Measurements from ENCODE around the gene IL11.
"Not testable (repeated sequence)": the region's sequence is repeated elsewhere in the genome, so short reads cannot be mapped to it uniquely, and the experiment has no call there.

The IL11 gene

GRCh38 chr19:55348317-55349034 is 21.8 kb downstream of the IL11 start:
- no peak for DNase-seq

DNA sequence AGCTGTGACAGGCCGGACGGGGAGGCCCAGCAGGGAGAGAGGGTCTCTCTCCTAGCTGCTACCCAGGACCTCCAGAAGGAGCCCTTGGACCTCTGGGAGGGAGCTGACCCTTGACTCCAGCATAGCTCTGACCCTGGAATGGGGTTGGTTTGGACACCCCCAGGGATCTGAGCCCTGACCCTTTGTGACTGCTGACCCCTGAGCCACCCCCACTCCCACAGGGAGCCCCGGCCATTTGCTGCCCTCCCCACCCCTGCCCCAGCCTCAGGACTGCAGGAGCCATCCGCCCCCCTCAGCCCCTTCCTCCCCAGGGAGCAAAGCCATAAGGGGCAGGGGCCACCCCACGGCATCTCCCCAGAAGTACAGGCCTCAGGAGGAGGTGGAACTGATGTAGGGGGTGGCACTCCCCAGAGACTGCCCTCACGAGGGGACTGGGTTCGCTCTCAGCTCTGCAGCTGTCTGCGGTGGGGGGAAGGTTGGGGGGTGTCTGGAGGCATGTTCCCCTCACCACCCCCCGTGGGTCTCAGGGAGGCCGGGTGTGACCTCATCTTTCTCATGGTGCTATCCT is 22.7 kb downstream of the IL11 start:
- DNase-seq: no peak

GRCh38 chr19:55346725-55347441 is 23.4 kb downstream of the IL11 start:
- no peak for DNase-seq

GRCh38 chr19:55345818-55346724 is 24.2 kb downstream of the IL11 start:
- peak; percentile 79 for DNase-seq

DNA sequence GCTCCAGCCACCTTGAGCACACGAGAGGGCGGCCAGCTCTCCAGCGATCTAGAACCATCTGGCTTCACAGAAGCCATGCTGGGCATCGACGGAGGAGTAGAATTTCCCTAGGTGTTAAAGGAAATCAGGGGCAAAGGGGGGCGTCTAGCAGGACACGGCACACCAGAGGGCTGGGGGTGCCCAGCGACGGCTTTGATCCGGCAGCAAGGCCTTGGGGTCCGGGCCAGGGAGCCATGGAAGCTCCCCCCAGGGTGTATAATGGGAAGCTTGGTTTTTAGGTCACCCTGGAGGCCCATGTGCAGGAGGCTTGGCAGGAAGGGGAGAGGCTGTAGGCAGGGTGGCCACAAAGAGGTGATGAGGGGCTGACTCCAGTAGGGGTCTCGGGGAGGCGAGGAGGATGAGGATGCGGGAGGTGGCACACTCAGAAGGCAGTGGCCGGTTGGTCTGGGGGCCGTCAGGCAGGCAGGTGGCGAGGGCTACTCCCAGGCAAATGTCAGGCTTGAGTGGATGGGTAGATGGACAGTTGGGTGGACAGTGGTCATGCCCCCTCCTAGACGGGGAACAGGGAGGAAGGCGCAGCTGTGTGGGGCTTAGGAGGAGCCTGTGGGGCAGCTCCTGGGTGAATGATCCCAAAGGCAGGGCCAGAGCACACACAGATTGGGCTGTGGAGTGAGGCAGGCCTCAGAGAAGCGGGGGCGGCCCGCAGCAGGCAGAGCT is 25.0 kb downstream of the IL11 start:
- no peak for DNase-seq

- peak; percentile 53 for DNase-seq
Measured at GRCh38 chr19:55344444-55344843, 25.8 kb downstream of the IL11 start.

DNA sequence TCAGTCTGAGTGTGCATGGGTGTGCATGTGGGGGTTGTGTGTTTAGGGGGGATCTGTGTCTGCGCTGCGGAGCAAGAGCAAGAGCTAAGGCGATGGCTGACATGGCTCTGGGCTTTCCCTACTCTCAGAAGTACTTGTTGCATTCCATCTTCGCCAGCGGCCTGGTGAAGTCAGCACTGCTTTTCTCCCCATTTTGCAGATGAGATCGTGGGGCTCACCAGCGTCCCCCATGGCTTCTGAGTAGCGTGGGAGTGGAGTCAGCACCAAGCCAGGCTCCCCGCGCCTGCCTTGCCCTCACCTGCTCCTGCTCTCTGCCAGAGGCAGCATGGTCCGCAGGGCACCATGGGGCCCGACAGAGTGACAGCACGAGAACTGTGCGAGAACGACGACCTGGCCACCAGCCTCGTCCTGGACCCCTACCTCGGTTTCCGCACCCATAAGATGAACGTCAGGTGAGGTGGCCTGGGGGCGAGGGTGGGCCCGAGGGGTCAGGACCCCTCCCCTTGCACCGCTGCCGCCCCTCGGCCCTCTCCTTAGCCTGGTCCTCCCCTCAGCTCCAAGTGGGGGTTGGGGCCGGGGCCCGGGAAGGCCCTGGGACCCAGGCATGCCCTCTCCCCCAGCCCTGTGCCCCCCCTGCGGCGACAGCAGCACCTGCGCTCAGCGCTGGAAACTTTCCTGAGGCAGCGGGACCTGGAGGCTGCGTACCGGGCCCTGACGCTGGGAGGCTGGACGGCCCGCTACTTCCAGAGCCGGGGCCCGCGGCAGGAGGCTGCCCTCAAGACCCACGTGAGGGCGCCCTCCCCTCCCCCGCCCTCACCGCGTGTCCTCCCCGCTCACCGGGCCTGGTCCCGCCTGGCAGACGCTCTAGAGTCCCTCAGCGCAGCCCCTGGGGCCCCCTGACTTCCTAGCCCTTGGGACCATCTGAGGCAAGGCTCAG is 28.4 kb downstream of the IL11 start:
- DNase-seq: no peak

DNA sequence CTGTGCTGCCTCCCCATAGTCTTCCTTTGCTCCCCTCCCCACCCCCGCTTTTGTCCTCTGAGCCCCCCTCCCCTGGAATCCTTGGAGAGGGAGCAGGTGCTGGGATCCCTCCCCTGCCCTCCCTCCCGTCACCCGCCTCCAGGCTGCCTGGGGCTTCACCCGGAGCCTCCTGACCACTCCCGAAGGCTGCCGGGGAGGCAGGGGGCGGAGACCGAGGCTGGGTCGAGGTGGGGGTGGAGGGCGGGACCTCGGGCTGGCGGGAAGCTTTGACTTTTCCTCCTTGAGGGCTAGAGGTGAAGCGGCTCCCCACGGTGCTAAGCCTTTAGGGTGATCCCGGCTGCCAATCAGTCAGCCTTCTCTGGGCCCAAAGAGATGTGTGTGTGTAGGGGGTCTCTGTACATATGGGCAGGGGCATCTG is 29.1 kb downstream of the IL11 start:
- peak; percentile 78 for DNase-seq

DNA sequence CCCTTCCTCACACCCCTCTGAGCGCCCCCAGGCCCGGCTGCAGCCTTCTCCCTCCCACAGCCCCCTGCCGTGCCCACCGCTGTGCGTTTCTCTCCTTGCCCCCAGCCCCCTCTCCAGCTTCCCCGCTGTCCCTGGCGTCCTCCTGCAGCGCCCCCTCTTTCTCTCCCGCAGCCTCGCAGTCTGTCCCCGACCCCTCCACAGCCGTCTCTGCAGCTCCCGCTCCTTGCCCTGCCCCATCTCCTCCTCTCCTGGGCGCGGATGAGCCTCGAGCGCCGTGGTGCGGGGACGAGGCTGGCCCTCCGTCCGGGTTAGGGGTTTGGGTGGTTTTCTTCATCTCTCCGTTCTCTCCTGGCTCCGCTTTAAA is 29.5 kb downstream of the IL11 start:
- DNase-seq: peak; percentile 23

DNA sequence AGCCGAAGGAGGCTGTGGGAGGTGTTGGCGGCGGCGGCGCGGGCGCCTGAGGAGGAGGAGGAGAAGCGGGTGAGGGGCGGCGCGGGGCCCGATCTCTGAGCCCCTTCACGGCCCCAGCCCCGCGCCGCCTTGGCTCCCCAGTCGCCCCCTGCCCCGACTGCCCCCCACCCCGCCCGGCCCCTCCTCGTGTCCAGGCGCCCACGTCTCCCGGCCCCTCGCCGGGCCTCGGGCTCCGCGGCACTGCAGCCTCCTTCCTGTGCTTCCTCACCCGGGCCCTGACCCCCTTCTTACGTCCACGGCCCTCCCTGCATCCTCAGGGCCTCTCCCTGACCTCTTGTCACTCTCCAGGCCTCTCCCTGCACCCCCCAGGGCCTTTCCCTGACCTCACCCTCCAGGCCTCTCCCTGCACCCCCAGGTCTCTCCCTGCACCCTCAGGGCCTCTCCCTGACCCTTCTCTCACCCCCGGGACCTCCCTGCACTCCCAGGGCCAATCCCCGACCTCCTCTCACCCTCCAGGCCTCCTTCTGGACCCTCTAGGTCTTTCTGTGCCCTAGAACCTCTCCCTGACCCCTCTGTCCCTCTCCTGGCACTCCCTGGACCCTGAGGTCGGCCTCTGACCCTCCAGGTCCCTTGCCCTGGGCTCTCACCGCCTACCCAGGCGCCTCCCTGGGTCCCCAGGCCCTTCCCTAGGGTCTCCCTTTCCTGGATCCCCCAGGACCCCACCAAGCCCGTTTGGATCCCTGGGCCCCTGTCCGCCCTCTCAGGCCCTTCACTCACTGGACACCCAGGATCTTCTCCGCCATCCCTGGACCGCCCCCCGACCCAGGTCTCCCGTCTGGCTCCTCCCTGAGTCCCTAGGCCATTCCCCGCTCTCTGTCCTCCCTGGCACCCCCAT is 30.1 kb downstream of the IL11 start:
- DNase-seq: peak; percentile 37

- peak; percentile 100 for DNase-seq
Measured at GRCh38 chr19:55339105-55339888, 31.0 kb downstream of the IL11 start, which contains the start of gene KMT5C. TSS of gene KMT5C (plus strand) at chr19:55339876. CDS start at chr19:55341937, 2,061 bp downstream.

DNA sequence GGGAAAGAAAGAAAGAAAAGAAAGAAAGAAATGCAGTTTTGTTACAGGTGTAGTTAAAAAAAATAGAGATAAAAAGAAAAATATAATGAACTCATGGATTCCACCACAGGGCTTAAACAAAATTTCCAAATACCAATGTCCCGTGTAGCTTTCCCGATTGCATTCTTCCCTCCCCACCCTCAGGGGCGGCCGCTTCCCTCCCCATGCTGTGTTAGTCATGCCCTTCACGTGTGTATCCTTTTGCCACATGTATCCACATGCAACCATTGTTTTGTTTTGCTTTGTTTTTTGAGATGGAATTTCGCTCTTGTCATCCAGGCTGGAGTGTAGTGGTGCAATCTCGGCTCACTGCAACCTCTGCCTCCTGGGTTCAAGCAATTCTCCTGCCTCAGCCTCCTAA is 34.2 kb downstream of the IL11 start:
- DNase-seq: no peak

DNA sequence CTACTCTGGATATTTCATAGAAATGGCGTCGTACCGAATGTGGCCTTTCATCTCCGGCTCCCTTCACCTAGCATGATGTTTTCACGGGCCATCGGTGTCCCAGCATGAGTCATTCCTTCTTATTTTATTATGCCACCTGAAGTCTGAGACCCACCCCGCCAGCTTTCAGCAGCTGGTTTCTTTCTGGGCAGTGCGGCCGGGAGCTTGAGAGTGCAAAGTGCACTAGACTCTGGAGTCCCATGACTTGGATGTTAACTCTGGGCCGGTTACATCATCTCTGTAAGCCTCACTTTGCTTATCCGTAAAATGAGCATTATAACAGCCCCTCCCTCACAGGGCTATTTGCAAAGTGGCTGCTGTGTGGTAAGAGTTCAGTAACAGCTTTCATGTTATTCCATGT is 36.4 kb downstream of the IL11 start:
- DNase-seq: no peak

DNA sequence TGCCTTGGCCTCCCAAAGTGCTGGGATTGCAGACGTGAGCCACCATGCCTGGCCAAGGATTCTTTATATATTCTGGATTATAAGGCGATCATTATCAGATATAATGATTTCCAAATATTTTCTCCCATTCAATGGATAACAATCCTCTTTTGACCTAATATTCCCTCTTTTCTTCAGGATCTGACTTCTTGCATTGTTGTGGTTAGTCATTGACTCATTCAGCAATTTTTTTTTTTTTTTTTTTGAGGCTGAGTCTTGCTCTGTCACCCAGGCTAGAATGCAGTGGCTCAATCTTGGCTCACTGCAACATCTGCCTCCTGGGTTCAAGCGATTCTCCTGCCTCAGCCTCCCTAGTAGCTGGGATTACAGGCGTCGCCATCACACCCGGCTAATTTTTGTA is 40.5 kb downstream of the IL11 start:
- not testable (repeated sequence) for DNase-seq

- DNase-seq: peak; percentile 28
Measured at GRCh38 chr19:55328774-55329318, 41.4 kb downstream of the IL11 start.

DNA sequence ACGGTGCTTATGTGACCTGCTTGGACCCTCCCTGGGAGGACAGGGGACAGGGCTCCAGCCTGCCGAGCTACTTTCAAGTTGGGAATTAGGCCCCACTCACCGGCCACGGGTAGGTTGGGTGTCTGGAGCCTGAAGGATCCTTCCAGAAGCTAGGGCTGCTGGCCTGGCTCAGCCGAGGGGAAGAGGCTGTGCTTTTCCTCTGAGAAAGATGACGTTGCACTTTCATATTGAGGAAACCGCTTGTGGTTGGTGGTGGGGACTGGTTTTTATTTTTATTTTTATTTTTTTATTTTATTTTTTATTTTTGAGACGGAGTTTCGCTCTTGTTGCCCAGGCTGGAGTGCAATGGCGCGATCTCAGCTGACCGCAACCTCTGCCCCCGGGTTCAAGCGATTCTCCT is 45.1 kb downstream of the IL11 start, which contains the start of gene TMEM150B:
Gene TMEM150B (minus strand): TSS at position 170 of the 400 bp plus-strand sequence. CDS start 4,305 bp downstream, outside the sequence.
- peak; percentile 28 for DNase-seq

- DNase-seq: no peak
Measured at GRCh38 chr19:55324662-55325061, 45.6 kb downstream of the IL11 start.

DNA sequence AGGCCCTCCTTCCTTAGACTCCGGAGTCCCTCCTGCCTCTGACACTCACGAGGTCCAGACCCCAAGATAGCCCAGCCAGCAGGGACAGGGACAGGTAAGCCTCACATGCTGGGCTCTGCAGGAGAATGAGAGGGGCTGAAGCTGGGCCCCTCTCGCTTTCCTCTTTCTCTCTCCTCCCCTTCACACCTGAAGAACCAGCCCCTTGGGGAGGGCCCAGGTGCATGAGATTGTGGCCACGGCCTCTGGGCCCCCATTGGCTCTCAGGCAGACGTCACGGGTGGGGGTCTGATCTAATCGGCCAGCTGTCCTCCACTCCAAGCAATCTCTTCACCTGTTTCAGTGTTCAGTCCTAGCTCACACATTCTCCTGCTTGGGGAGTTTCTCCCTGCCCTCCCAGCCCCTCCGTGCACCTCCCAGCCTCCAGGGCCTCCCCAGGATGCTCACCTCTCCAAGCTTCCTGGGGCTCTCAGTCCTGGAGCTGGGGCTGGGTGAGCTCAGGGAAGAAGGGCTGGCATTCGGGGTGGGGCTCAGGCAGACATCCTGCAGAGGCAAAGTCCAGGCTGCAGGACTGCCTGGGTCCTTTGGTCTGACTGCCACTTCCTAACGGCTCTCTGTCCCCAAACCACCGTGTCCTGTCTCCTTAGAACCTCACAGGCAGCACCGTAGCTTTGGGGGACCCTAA is 47.9 kb downstream of the IL11 start:
- no peak for DNase-seq
